Measurements from ENCODE around the gene OR13C5. TPM values are rescaled to one million over a fixed set of nuclear protein-coding genes. Genes with fewer than 3 reads are reported as not detected.

Gene OR13C5
- total and polyA plus RNA-seq, 3 experiments from 2014 or later: not detected

DNA sequence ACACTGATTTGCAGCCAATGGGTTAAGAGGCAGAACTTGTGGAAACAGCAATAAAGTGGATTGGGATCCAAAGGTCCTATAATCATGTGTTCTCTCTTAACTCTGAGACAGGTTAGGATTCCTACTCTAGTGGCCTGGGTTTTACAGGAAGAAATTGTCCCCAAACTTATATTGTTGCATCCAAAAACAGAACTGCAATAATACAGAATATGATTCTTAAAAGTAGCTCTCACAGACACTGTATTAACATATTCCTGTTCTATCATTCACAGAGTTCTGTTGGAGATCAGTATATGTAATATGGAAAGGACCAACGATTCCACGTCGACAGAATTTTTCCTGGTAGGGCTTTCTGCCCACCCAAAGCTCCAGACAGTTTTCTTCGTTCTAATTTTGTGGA is 30.3 kb downstream of the OR13C5 start, which contains the start of gene OR13C8:
Gene OR13C8, plus strand, starts transcription at position 301 of the 400 bp plus-strand sequence. Its CDS starts 0 bp downstream, at position 301.
- H3K9me3 ChIP-seq (ENCODE audit: low read length): no peaks in the 10 kb centered on the region
- Mint-ChIP-seq H3K4me3 (no peak within 1 kb of the TSS), H3K27ac (no peak within 1 kb of the TSS), H3K9me3 (peaks cover 6 to 11% (median 6%) of the 10 kb centered on the region in 5 donors), H3K27me3 (no peaks in the 10 kb centered on the region), H3K36me3 (no peaks in the 10 kb centered on the region), H3K4me1 (no peaks in the 10 kb centered on the region)
- no peak for DNase-seq
- H3K36me3 ChIP-seq (ENCODE audit: insufficient read depth, low read length): no peaks in the 10 kb centered on the region
- H3K27ac ChIP-seq (ENCODE audit: low read depth, low read length): no peak within 1 kb of the TSS
- H3K4me1 ChIP-seq (ENCODE audit: insufficient read depth, low read length): no peaks in the 10 kb centered on the region
- no peak within 1 kb of the TSS for H3K4me3 ChIP-seq (ENCODE audit: low read length)
- no peaks in the 10 kb centered on the region for H3K27me3 ChIP-seq (ENCODE audit: insufficient read depth, low read length, poor library complexity, severe bottlenecking)
- POLR2A ChIA-PET: no interaction called here
- CTCF ChIA-PET: no interaction called here

DNA sequence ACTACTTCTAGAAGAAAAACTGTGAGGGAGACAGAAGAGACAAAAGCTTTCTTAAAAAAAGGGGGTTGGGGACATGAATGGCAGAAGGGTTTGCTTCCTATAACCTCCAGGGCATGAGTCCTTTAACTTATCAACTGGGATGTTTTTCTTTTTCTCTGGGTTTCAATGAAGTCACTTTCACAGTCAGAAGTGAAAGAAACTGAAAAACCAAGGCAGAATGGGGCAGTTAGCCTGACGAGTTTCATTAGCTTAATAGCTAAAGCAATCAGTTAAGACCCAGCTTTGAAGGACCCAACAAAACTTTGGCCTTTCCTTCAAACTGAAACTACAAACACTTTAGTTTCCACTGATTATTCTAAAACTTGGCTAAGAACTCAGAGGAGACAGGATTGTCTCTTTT is 34.9 kb downstream of the OR13C5 start:
- CTCF ChIA-PET: no interaction called here
- Mint-ChIP-seq H3K27ac (no peak overlapping the region), H3K36me3 (no peaks in the 10 kb centered on the region), H3K4me1 (no peaks in the 10 kb centered on the region), H3K9me3 (peaks cover 0 to 9% (median 6%) of the 10 kb centered on the region in 5 donors), H3K4me3 (no peak overlapping the region), H3K27me3 (no peaks in the 10 kb centered on the region)
- H3K4me3 ChIP-seq (ENCODE audit: low read length): no peak overlapping the region
- no peak for DNase-seq
- POLR2A ChIA-PET: no interaction called here
- no peaks in the 10 kb centered on the region for H3K36me3 ChIP-seq (ENCODE audit: insufficient read depth, low read length)
- no peaks in the 10 kb centered on the region for H3K4me1 ChIP-seq (ENCODE audit: insufficient read depth, low read length)
- H3K27ac ChIP-seq (ENCODE audit: low read depth, low read length): no peak overlapping the region
- no peaks in the 10 kb centered on the region for H3K27me3 ChIP-seq (ENCODE audit: insufficient read depth, low read length, poor library complexity, severe bottlenecking)
- H3K9me3 ChIP-seq (ENCODE audit: low read length): no peaks in the 10 kb centered on the region

DNA sequence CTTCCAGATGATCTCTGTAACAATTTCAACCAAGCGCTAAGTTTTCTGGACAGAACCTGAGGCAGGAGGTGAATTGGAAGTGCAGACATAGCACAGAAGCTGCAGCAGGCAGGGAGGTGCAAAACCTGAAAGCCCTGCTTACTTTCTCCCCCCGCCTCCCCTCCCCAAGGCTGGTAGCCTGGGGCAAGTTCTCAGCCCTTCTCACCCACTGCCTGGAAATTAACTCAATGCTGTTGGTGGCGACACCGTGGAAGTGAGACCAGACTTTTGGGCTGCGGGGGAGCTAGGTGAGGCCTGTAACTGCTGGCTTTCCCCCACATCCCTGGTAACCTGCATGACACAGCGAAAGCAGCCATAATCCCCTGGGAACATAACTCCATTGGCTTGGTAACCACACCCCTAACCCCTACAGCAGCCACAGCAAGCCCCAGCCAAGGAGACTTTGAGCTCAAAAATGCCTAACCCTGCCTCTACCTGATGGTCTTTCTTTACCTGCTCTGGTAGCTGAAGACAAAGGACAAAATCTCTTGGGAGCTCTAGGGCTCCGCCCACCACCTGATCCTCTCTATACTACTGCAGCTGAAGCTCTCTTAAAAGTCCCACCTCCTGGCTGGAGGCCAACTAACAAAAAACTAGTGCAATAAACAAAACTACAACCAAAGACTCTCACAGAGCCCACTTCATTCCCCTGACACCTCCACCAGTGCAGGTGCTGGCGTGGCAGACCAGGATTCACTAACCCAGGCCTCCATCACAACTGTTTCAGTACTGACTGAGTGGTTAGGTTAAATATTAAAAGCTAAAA is 42.2 kb downstream of the OR13C5 start:
- no peak overlapping the region for H3K4me3 ChIP-seq (ENCODE audit: low read length)
- H3K4me1 ChIP-seq (ENCODE audit: insufficient read depth, low read length): no peaks in the 10 kb centered on the region
- no peak overlapping the region for H3K27ac ChIP-seq (ENCODE audit: low read depth, low read length)
- no peak overlapping the region for H3K27ac Mint-ChIP-seq
- no peaks in the 10 kb centered on the region for H3K36me3 Mint-ChIP-seq
- peaks cover 4 to 20% (median 7%) of the 10 kb centered on the region in 5 donors for H3K9me3 Mint-ChIP-seq
- no peak for DNase-seq
- ChIA-PET CTCF (no interaction called here), POLR2A (interaction anchor here (0.6 kb wide), 1 partner anchor 160 kb away, joined by 3 read pairs; no protein-coding TSS in a partner anchor)
- no peak overlapping the region for H3K4me3 Mint-ChIP-seq
- no peaks in the 10 kb centered on the region for H3K36me3 ChIP-seq (ENCODE audit: insufficient read depth, low read length)
- no peaks in the 10 kb centered on the region for H3K27me3 Mint-ChIP-seq
- H3K27me3 ChIP-seq (ENCODE audit: insufficient read depth, low read length, poor library complexity, severe bottlenecking): no peaks in the 10 kb centered on the region
- no peaks in the 10 kb centered on the region for H3K4me1 Mint-ChIP-seq
- H3K9me3 ChIP-seq (ENCODE audit: low read length): no peaks in the 10 kb centered on the region

DNA sequence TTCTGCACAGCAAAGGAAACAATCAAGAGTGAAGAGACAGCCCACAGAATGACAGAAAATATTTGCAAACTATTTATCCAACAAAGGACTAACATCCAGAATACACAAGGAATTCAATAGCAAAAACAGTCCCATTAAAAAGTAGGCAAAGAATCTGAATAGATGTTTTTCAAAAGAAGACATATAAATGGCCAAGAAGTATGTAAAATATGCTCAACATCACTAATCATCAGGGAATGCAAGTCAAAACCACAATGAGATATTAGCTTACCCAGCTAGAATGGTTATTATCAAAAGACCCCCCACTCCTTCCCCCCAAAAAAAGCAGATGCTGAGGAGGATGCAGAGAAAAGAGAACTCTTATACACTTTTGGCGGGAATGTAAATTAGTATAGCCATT is 43.7 kb downstream of the OR13C5 start:
- H3K27ac Mint-ChIP-seq: no peak overlapping the region
- H3K9me3 Mint-ChIP-seq: peaks cover 4 to 15% (median 6%) of the 10 kb centered on the region in 5 donors
- no peaks in the 10 kb centered on the region for H3K4me1 ChIP-seq (ENCODE audit: insufficient read depth, low read length)
- POLR2A ChIA-PET: no interaction called here
- H3K27me3 Mint-ChIP-seq: no peaks in the 10 kb centered on the region
- CTCF ChIA-PET: no interaction called here
- no peak overlapping the region for H3K4me3 Mint-ChIP-seq
- no peaks in the 10 kb centered on the region for H3K36me3 ChIP-seq (ENCODE audit: insufficient read depth, low read length)
- H3K27ac ChIP-seq (ENCODE audit: low read depth, low read length): no peak overlapping the region
- no peak overlapping the region for H3K4me3 ChIP-seq (ENCODE audit: low read length)
- no peaks in the 10 kb centered on the region for H3K27me3 ChIP-seq (ENCODE audit: insufficient read depth, low read length, poor library complexity, severe bottlenecking)
- no peak for DNase-seq
- H3K9me3 ChIP-seq (ENCODE audit: low read length): no peaks in the 10 kb centered on the region
- H3K36me3 Mint-ChIP-seq: no peaks in the 10 kb centered on the region
- no peaks in the 10 kb centered on the region for H3K4me1 Mint-ChIP-seq

DNA sequence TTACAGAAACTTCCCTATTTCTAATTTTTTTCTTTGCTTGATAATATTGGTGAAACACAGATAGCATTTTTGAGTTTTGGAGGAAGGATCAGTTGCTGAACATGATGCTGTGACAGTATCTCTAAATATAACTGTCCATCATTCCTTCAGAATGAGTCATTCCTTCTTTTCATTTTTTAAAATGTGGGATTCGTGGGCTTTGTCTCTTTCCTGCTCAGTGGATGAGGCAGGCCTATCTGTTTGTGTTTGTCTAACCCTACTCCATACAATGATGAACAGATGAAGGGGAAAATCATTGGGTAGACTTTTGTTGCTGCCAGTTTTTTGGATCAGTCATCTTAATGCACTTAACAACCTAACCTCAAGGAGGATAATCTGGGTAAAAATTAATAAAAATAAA is 46.0 kb downstream of the OR13C5 start:
- no peaks in the 10 kb centered on the region for H3K9me3 ChIP-seq (ENCODE audit: low read length)
- H3K36me3 ChIP-seq (ENCODE audit: insufficient read depth, low read length): no peaks in the 10 kb centered on the region
- no peak overlapping the region for H3K27ac ChIP-seq (ENCODE audit: low read depth, low read length)
- Mint-ChIP-seq H3K36me3 (no peaks in the 10 kb centered on the region), H3K4me3 (no peak overlapping the region), H3K27ac (no peak overlapping the region), H3K9me3 (peaks cover 0 to 10% (median 4%) of the 10 kb centered on the region in 5 donors), H3K4me1 (no peaks in the 10 kb centered on the region), H3K27me3 (no peaks in the 10 kb centered on the region)
- no peak for DNase-seq
- no peaks in the 10 kb centered on the region for H3K4me1 ChIP-seq (ENCODE audit: insufficient read depth, low read length)
- H3K4me3 ChIP-seq (ENCODE audit: low read length): no peak overlapping the region
- ChIA-PET CTCF (no interaction called here), POLR2A (no interaction called here)
- H3K27me3 ChIP-seq (ENCODE audit: insufficient read depth, low read length, poor library complexity, severe bottlenecking): no peaks in the 10 kb centered on the region

Other genes starting within 250 kb of the OR13C5 start
- not detected for gene OR13F1, start 95.2 kb downstream of the OR13C5 start, total RNA-seq
- not detected for gene OR13F1, start 95.2 kb downstream of the OR13C5 start, polyA plus RNA-seq
- gene OR13C4, start 72.2 kb downstream of the OR13C5 start, total RNA-seq: not detected
- gene OR13C4, start 72.2 kb downstream of the OR13C5 start, polyA plus RNA-seq: not detected
- not detected for gene OR13C3, start 62.6 kb downstream of the OR13C5 start, total RNA-seq
- gene OR13C3, start 62.6 kb downstream of the OR13C5 start, polyA plus RNA-seq: not detected
- not detected for gene OR13C8, start 30.2 kb downstream of the OR13C5 start, total RNA-seq
- gene OR13C8, start 30.2 kb downstream of the OR13C5 start, polyA plus RNA-seq: not detected
- gene OR13C2, start 6.2 kb upstream of the OR13C5 start, total RNA-seq: not detected
- not detected for gene OR13C2, start 6.2 kb upstream of the OR13C5 start, polyA plus RNA-seq
- not detected for gene OR13C9, start 18.8 kb upstream of the OR13C5 start, total RNA-seq
- gene OR13C9, start 18.8 kb upstream of the OR13C5 start, polyA plus RNA-seq: not detected
- not detected for gene OR13D1, start 95.1 kb upstream of the OR13C5 start, total RNA-seq
- not detected for gene OR13D1, start 95.1 kb upstream of the OR13C5 start, polyA plus RNA-seq
- gene NIPSNAP3A, start 148.3 kb upstream of the OR13C5 start, total RNA-seq: 10 to 100 TPM in 1 of 2 experiments, 1 to 10 TPM in 1; 9.1 to 10.1 TPM
- gene NIPSNAP3A, start 148.3 kb upstream of the OR13C5 start, polyA plus RNA-seq: 21.8 TPM
- under 1 TPM; 0.18 to 0.46 TPM for gene NIPSNAP3B, start 164.7 kb upstream of the OR13C5 start, total RNA-seq
- not detected for gene NIPSNAP3B, start 164.7 kb upstream of the OR13C5 start, polyA plus RNA-seq